ENCODE results near the gene TDRD15. TPM values are rescaled to one million over a fixed set of nuclear protein-coding genes. Genes with fewer than 3 reads are reported as not detected.

Gene TDRD15
- total RNA-seq, 1 donor from 2014 or later, result not detected

GRCh38 chr2:21191535-21191934 is 67.8 kb downstream of the TDRD15 start:
- no peak for DNase-seq (ENCODE audit: low spot score in 2 of 2)
- Histone ChIP-seq H3K27me3 (no peaks in the 10 kb centered on the region), H3K36me3 (no peaks in the 10 kb centered on the region), H3K4me1 (no peaks in the 10 kb centered on the region), H3K9me3 (no peaks in the 10 kb centered on the region), H3K27ac (no peak overlapping the region), H3K4me3 (no peak overlapping the region)
- TF ChIP-seq, protein P1, sequence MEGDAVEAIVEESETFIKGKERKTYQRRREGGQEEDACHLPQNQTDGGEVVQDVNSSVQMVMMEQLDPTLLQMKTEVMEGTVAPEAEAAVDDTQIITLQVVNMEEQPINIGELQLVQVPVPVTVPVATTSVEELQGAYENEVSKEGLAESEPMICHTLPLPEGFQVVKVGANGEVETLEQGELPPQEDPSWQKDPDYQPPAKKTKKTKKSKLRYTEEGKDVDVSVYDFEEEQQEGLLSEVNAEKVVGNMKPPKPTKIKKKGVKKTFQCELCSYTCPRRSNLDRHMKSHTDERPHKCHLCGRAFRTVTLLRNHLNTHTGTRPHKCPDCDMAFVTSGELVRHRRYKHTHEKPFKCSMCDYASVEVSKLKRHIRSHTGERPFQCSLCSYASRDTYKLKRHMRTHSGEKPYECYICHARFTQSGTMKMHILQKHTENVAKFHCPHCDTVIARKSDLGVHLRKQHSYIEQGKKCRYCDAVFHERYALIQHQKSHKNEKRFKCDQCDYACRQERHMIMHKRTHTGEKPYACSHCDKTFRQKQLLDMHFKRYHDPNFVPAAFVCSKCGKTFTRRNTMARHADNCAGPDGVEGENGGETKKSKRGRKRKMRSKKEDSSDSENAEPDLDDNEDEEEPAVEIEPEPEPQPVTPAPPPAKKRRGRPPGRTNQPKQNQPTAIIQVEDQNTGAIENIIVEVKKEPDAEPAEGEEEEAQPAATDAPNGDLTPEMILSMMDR (IDR thresholded peaks at IDR 0.05), result no peak
- intact Hi-C loops (cut with DNase I), result no loop called here

Other genes starting within 250 kb of the TDRD15 start
- 8.5 TPM for gene APOB, start 79.9 kb upstream of the TDRD15 start, total RNA-seq

Data from ascending aorta (tissue), 2 donors.